Erythroblast (primary cell): ENCODE results near the gene LRRC49.

Experiments
- GATA1 ChIP-seq: IDR thresholded peaks from 2 replicates; pipeline ENCODE4 v1.6.1; 2011; ENCODE audit warnings: low read depth, mild to moderate bottlenecking, control low read depth, low read length, moderate library complexity
- POLR2A ChIP-seq: IDR thresholded peaks from 2 replicates; pipeline ENCODE4 v1.6.1; 2011; ENCODE audit warnings: mild to moderate bottlenecking, low read length

DNA sequence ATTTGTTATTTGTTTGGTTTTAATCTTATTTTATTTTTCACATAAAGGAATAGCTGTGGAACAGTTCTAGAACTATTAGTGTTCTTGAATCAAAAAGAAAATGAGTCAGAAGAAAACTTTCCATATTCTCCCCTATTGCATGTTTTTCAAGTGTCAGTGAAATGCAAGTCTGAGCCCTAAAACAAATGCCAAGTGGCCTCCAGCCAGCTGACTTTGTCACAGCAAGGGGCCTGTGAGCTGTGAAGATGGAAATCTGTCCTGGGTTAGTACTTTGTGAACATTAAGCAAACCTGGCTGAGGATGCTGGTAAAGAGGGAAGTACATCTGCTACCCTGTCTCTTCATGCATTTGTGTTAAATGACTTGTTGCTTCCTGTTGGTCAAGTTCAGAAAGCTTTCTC, 14.2 kb downstream of the LRRC49 start:
- TF ChIP-seq POLR2A (no peak), GATA1 (no peak)
